ENCODE data around the gene CCDC92. TPM values are rescaled to one million over a fixed set of nuclear protein-coding genes. Genes with fewer than 3 reads are reported as not detected.
A peak's percentile ranks its signal among the peaks of the same experiment; 100 is the strongest.

CCDC92 gene
- total and polyA plus RNA-seq, 2 of the 13 experiments (the other 11 are each of a cell fraction or from before 2014, with no cell fraction given) = 5.4 to 14.7 TPM

GRCh38 chr12:123972457-123973401 lies at the start of gene CCDC92, which contains the start of gene ZNF664 (continued):
- TF ChIP-seq IRF2 (CRISPR knock-in tag; IDR thresholded peaks at IDR 0.05) (no peak), ZFAT (CRISPR knock-in tag; conservative IDR thresholded peaks at IDR 0.05) (no peak), USF2 (IDR thresholded peaks at IDR 0.05; ENCODE audit: low read depth, low read length) (no peak), USF2 (CRISPR knock-in tag; IDR thresholded peaks at IDR 0.05; ENCODE audit: borderline replicate concordance) (no peak), MBNL3 (CRISPR knock-in tag; conservative IDR thresholded peaks at IDR 0.05) (no peak), NKX3-1 (CRISPR knock-in tag; IDR thresholded peaks at IDR 0.05) (no peak), THAP8 (CRISPR knock-in tag; IDR thresholded peaks at IDR 0.05; ENCODE audit: borderline replicate concordance) (no peak), ZNF878 (CRISPR knock-in tag; IDR thresholded peaks at IDR 0.05) (no peak), ZMYM4 (CRISPR knock-in tag; IDR thresholded peaks at IDR 0.05) (no peak), MXI1 (IDR thresholded peaks at IDR 0.05; ENCODE audit: borderline replicate concordance, low read depth, low read length) (peak; percentile 86; the same call in 2 of the 3 replicates), RNF2 (conservative IDR thresholded peaks at IDR 0.05; ENCODE audit: low read depth) (no peak), NAIF1 (CRISPR knock-in tag; IDR thresholded peaks at IDR 0.05; ENCODE audit: borderline replicate concordance) (no peak), EP300 (IDR thresholded peaks at IDR 0.05; ENCODE audit: low read depth in 2 of 2, low read length in 2 of 2) (no peak), EP300 (CRISPR knock-in tag; IDR thresholded peaks at IDR 0.05; ENCODE audit: borderline replicate concordance) (no peak), FOXP4 (CRISPR knock-in tag; IDR thresholded peaks at IDR 0.05) (no peak), ZNF781 (CRISPR knock-in tag; IDR thresholded peaks at IDR 0.05; ENCODE audit: borderline replicate concordance, not compliant biosample characterization) (no peak), KDM1A (CRISPR knock-in tag; IDR thresholded peaks at IDR 0.05) (no peak), XBP1 (CRISPR knock-in tag; IDR thresholded peaks at IDR 0.05) (no peak), ZNF513 (CRISPR knock-in tag; conservative IDR thresholded peaks at IDR 0.05) (no peak), SIN3A (IDR thresholded peaks at IDR 0.05; ENCODE audit: borderline replicate concordance, low read depth, low read length) (no peak; the same call in 1 of the 2 replicates), RFX3 (CRISPR knock-in tag; IDR thresholded peaks at IDR 0.05) (peak; percentile 81), NCOR1 (IDR thresholded peaks at IDR 0.05; ENCODE audit: borderline replicate concordance, low read length) (no peak), PLSCR1 (CRISPR knock-in tag; IDR thresholded peaks at IDR 0.05; ENCODE audit: borderline replicate concordance) (no peak)

Measured in HepG2 (cell line).